ENCODE data around the gene IQCH. TPM values are rescaled to one million over a fixed set of nuclear protein-coding genes. Genes with fewer than 3 reads are reported as not detected.

The IQCH gene
- total RNA-seq, 1 donor from 2014 or later: 4.5 TPM

DNA sequence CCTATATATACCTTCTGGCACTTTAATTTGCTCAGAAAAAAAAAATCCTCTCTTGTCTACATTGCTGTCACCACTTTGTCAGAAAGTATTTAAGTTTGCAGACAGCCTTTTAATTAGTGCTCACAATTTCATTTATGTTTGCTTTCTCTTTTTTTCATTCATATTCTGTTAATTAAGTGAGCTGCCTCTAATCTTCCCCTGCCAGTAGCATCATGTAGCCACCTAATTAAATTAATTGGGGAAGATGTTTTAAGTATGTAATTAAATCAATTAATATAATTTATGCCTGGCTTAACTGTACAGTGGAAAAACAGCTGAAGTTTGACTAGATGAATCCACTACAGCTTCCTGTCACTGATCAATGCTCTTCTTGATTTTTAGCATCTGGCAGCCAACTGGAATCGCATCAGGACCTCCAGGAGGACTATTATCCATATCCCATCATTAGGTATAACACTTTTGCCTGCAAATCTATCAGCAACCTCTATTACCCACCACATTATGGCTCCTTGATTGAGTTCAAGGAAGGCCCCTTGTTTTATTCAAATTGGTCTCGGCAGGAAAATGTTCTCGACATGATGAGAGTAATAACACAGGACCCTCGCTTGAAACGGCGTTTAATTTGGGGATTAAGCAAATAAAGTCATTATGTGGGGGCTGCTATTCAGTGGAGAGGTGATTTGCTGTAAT, 118.5 kb downstream of the IQCH start:
- H3K27ac Mint-ChIP-seq (ENCODE audit: unreplicated experiment): no peak overlapping the region
- TF ChIP-seq CTCF (IDR thresholded peaks at IDR 0.05; ENCODE audit: partially characterized antibody, unreplicated experiment): no peak
- no peak for DNase-seq

DNA sequence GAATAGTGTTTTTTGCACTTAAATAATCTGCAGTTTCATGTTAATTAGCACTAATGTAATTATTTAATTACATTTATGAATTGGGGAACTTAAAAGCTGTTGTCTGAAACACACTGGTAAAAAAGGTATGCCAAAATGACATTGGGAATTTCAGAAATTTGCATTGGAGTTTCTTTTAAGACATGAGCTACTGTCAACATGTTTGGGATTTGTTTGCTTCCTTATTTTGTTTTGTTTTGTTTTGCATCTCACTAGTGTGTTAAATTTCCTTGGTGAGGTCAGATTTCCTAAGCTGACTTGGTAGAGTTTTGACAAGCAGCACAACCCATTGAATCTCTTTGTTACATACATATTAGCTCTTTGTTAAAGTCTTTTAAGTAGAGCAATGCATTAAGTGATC, 119.4 kb downstream of the IQCH start:
- H3K4me3 Mint-ChIP-seq (ENCODE audit: unreplicated experiment): no peak overlapping the region
- no peak overlapping the region for H3K27ac Mint-ChIP-seq (ENCODE audit: unreplicated experiment)
- peaks cover 21% of the 10 kb centered on the region for H3K4me1 Mint-ChIP-seq (ENCODE audit: low read depth, unreplicated experiment)
- no peaks in the 10 kb centered on the region for H3K27me3 Mint-ChIP-seq (ENCODE audit: unreplicated experiment)
- no peaks in the 10 kb centered on the region for H3K36me3 Mint-ChIP-seq (ENCODE audit: unreplicated experiment)
- no peak for DNase-seq
- peaks cover 3% of the 10 kb centered on the region for H3K9me3 Mint-ChIP-seq (ENCODE audit: unreplicated experiment)
- no peak for TF ChIP-seq CTCF (IDR thresholded peaks at IDR 0.05; ENCODE audit: partially characterized antibody, unreplicated experiment)

More for the DNA sequence above, 118.5 kb downstream of the IQCH start:
- H3K4me3 Mint-ChIP-seq (ENCODE audit: unreplicated experiment): no peak overlapping the region
- peaks cover 21% of the 10 kb centered on the region for H3K4me1 Mint-ChIP-seq (ENCODE audit: low read depth, unreplicated experiment)
- no peaks in the 10 kb centered on the region for H3K27me3 Mint-ChIP-seq (ENCODE audit: unreplicated experiment)
- H3K9me3 Mint-ChIP-seq (ENCODE audit: unreplicated experiment): peaks cover 3% of the 10 kb centered on the region
- H3K36me3 Mint-ChIP-seq (ENCODE audit: unreplicated experiment): no peaks in the 10 kb centered on the region

DNA sequence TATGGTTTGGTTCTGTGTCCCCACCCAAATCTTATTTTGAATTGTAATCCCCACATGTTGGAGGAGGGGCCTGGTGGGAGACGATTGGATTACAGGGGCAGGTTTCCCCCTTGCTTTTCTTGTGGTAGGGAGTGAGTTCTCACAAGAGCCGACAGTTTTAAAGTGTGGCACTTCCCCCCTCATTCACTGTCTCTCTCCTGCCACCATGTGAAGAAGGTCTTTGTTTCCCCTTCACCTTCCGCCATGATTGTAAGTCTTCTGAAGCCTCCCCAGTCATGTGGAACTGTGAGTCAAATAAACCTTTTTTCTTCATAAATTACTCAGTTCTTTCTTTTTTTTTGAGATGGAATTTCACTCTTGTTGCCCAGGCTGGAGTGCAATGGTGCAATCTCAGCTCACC, 124.9 kb downstream of the IQCH start:
- TF ChIP-seq CTCF (IDR thresholded peaks at IDR 0.05; ENCODE audit: partially characterized antibody, unreplicated experiment): no peak

DNA sequence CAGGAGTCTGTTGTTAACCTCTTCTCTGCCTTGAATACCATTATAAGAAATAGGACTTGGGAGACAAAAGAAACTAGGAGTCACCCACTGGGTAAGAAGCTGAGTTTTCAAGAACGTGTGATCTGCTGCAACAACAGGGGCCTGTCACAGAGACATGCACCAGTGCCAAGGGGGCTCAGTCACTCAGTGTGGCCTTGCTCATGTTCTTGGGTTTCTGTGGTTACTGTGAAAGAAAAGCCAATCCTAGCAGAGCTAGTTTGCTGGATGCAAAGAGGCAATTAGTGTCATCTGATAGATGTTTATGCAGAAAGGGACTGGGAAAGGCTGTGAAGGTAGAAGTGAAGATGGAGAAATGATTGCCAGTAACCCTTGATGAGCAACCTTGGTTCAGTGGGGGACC, 126.3 kb downstream of the IQCH start:
- no peaks in the 10 kb centered on the region for H3K9me3 Mint-ChIP-seq (ENCODE audit: unreplicated experiment)

More for the DNA sequence above, 124.9 kb downstream of the IQCH start:
- Mint-ChIP-seq H3K4me1 (ENCODE audit: low read depth, unreplicated experiment) (peaks cover 4% of the 10 kb centered on the region), H3K27me3 (ENCODE audit: unreplicated experiment) (no peaks in the 10 kb centered on the region), H3K9me3 (ENCODE audit: unreplicated experiment) (no peaks in the 10 kb centered on the region), H3K4me3 (ENCODE audit: unreplicated experiment) (no peak overlapping the region), H3K27ac (ENCODE audit: unreplicated experiment) (no peak overlapping the region), H3K36me3 (ENCODE audit: unreplicated experiment) (no peaks in the 10 kb centered on the region)
- DNase-seq: no peak

More for the DNA sequence above, 126.3 kb downstream of the IQCH start:
- no peak for TF ChIP-seq CTCF (IDR thresholded peaks at IDR 0.05; ENCODE audit: partially characterized antibody, unreplicated experiment)
- Mint-ChIP-seq H3K27me3 (ENCODE audit: unreplicated experiment) (no peaks in the 10 kb centered on the region), H3K4me3 (ENCODE audit: unreplicated experiment) (no peak overlapping the region), H3K4me1 (ENCODE audit: low read depth, unreplicated experiment) (peaks cover 4% of the 10 kb centered on the region), H3K36me3 (ENCODE audit: unreplicated experiment) (no peaks in the 10 kb centered on the region), H3K27ac (ENCODE audit: unreplicated experiment) (no peak overlapping the region)
- no peak for DNase-seq
